Measurements from ENCODE around the gene EIF5B. TPM values are rescaled to one million over a fixed set of nuclear protein-coding genes. Genes with fewer than 3 reads are reported as not detected.
"Not testable (repeated sequence)": the region's sequence is repeated elsewhere in the genome, so short reads cannot be mapped to it uniquely, and the experiment has no call there.

EIF5B gene
- total and polyA plus RNA-seq, 12 donors, result 64.5 to 176 (median 91.8) TPM

- no peak overlapping the region for H3K4me3 ChIP-seq
- H3K36me3 ChIP-seq, result no peaks in the 10 kb centered on the region
- H3K9me3 ChIP-seq, result no peaks in the 10 kb centered on the region
- intact Hi-C loops (cut with DNase I), result loop anchor here in 1 of 10 donors (10.0 kb wide), 1 partner anchor 139 kb away; no protein-coding TSS in a partner anchor
- H3K27ac ChIP-seq, result no peak overlapping the region
- DNase-seq, result no peak
- no peaks in the 10 kb centered on the region for H3K27me3 ChIP-seq
- peaks cover 0 to 19% (median 11%) of the 10 kb centered on the region in 9 donors for H3K4me1 ChIP-seq
- no peak for TF ChIP-seq CTCF (IDR thresholded peaks at IDR 0.05)
- ATAC-seq, result no peak
These were observed 9.0 kb downstream of the EIF5B start for GRCh38 chr2:99346218-99346617.

- 88 to 92% methylated on average over 3 of the region's 3 CpGs for WGBS, 2 donors
- no peaks in the 10 kb centered on the region for H3K36me3 ChIP-seq
- no peak overlapping the region for H3K27ac ChIP-seq
- H3K9me3 ChIP-seq, result no peaks in the 10 kb centered on the region
- intact Hi-C loops (cut with DNase I), result loop anchor here in 1 of 10 donors (10.0 kb wide), 1 partner anchor 137 kb away; no protein-coding TSS in a partner anchor
- DNase-seq (no peak), ATAC-seq (no peak)
- no peak for TF ChIP-seq CTCF (IDR thresholded peaks at IDR 0.05)
- no peaks in the 10 kb centered on the region for H3K27me3 ChIP-seq
- H3K4me3 ChIP-seq, result no peak overlapping the region
- peaks cover 0 to 23% (median 11%) of the 10 kb centered on the region in 9 donors for H3K4me1 ChIP-seq
These were observed 11.0 kb downstream of the EIF5B start for GRCh38 chr2:99348173-99348572.

GRCh38 chr2:99350194-99350593 is 13.0 kb downstream of the EIF5B start:
- no peak overlapping the region for H3K27ac ChIP-seq
- H3K9me3 ChIP-seq, result no peaks in the 10 kb centered on the region
- H3K4me3 ChIP-seq, result no peak overlapping the region
- no peaks in the 10 kb centered on the region for H3K27me3 ChIP-seq
- intact Hi-C loops (cut with DNase I), result no loop called here
- DNase-seq (no peak), ATAC-seq (no peak)
- peaks cover 0 to 23% (median 11%) of the 10 kb centered on the region in 9 donors for H3K4me1 ChIP-seq
- no peak for TF ChIP-seq CTCF (IDR thresholded peaks at IDR 0.05)
- H3K36me3 ChIP-seq, result no peaks in the 10 kb centered on the region

GRCh38 chr2:99354070-99354469 is 16.9 kb downstream of the EIF5B start:
- H3K4me1 ChIP-seq, result peaks cover 0 to 27% (median 13%) of the 10 kb centered on the region in 9 donors
- 90 to 95% methylated on average over 1 of the region's 1 CpG for WGBS, 2 donors
- intact Hi-C loops (cut with DNase I), result no loop called here

GRCh38 chr2:99354825-99355224 is 17.6 kb downstream of the EIF5B start:
- 96% methylated on average over 8 of the region's 8 CpGs for WGBS, 2 donors
- ATAC-seq; H3K9me3 ChIP-seq; H3K36me3 ChIP-seq; H3K27ac ChIP-seq; H3K27me3 ChIP-seq; DNase-seq; intact Hi-C loops (cut with DNase I); H3K4me3 ChIP-seq: not testable (repeated sequence)
- H3K4me1 ChIP-seq, result peaks cover 0 to 23% (median 8%) of the 10 kb centered on the region in 9 donors

More at GRCh38 chr2:99354070-99354469, 16.9 kb downstream of the EIF5B start:
- no peak overlapping the region for H3K27ac ChIP-seq
- H3K9me3 ChIP-seq, result no peaks in the 10 kb centered on the region
- no peak for TF ChIP-seq CTCF (IDR thresholded peaks at IDR 0.05)
- no peaks in the 10 kb centered on the region for H3K36me3 ChIP-seq
- ATAC-seq, result no peak
- H3K4me3 ChIP-seq, result no peak overlapping the region
- DNase-seq, result no peak
- H3K27me3 ChIP-seq, result no peaks in the 10 kb centered on the region

Measured in heart right ventricle (tissue), 16 donors.